ENCODE measurements around the gene PRTFDC1. TPM values are rescaled to one million over a fixed set of nuclear protein-coding genes. Genes with fewer than 3 reads are reported as not detected.
"Not testable (repeated sequence)": the region's sequence is repeated elsewhere in the genome, so short reads cannot be mapped to it uniquely, and the experiment has no call there.

The PRTFDC1 gene
- total RNA-seq, 5 donors from 2014 or later (not counting 1 experiment from before 2014, with no cell fraction given), result 0.43 to 1.5 (median 0.76) TPM

GRCh38 chr10:24840784-24841183 is 111.6 kb downstream of the PRTFDC1 start:
- Histone ChIP-seq H3K4me3 (ENCODE audit: control insufficient read depth in 1 of 2, extremely low read depth in 1 of 2, low read length in 1 of 2) (no peak overlapping the region), H3K27ac (ENCODE audit: low read length) (no peak overlapping the region), H3K27me3 (replicated peaks in 1 of 2; ENCODE audit: control insufficient read depth in 2 of 2, extremely low read depth in 1 of 2, insufficient read depth in 2 of 2, low read length in 1 of 2) (no peaks in the 10 kb centered on the region), H3K4me1 (ENCODE audit: control insufficient read depth in 1 of 2, extremely low read depth in 1 of 2, insufficient read depth in 2 of 2, low read length in 2 of 2) (no peaks in the 10 kb centered on the region), H3K36me3 (ENCODE audit: control insufficient read depth in 2 of 2, extremely low read depth in 1 of 2, insufficient read depth in 1 of 2, low read length in 1 of 2) (no peaks in the 10 kb centered on the region), H3K9me3 (no peaks in the 10 kb centered on the region)
- no peak for DNase-seq
- no peak overlapping the region for H3K4me3 Mint-ChIP-seq
- H3K27me3 Mint-ChIP-seq, result no peaks in the 10 kb centered on the region
- ChIA-PET CTCF (no interaction called here), POLR2A (interaction anchor here in 1 of 2 donors (0.6 kb wide), 1 partner anchor 7 kb away, joined by 4 read pairs; no protein-coding TSS in a partner anchor)
- H3K27ac Mint-ChIP-seq, result no peak overlapping the region
- no peaks in the 10 kb centered on the region for H3K4me1 Mint-ChIP-seq
- H3K9me3 Mint-ChIP-seq, result peaks cover 0 to 7% (median 4%) of the 10 kb centered on the region in 3 donors
- H3K36me3 Mint-ChIP-seq, result no peaks in the 10 kb centered on the region
- no peak for ATAC-seq (replicated peaks in 1 of 4)

GRCh38 chr10:24837781-24838180 is 114.6 kb downstream of the PRTFDC1 start:
- H3K4me1 ChIP-seq (ENCODE audit: control insufficient read depth in 1 of 2, extremely low read depth in 1 of 2, insufficient read depth in 2 of 2, low read length in 2 of 2); H3K27me3 Mint-ChIP-seq; H3K36me3 ChIP-seq (ENCODE audit: control insufficient read depth in 2 of 2, extremely low read depth in 1 of 2, insufficient read depth in 1 of 2, low read length in 1 of 2); H3K9me3 Mint-ChIP-seq; H3K9me3 ChIP-seq; H3K4me1 Mint-ChIP-seq; H3K4me3 Mint-ChIP-seq; POLR2A ChIA-PET; H3K27ac Mint-ChIP-seq; DNase-seq; H3K27me3 ChIP-seq (replicated peaks in 1 of 2; ENCODE audit: control insufficient read depth in 2 of 2, extremely low read depth in 1 of 2, insufficient read depth in 2 of 2, low read length in 1 of 2); H3K36me3 Mint-ChIP-seq; H3K27ac ChIP-seq (ENCODE audit: low read length); ATAC-seq (replicated peaks in 1 of 4); H3K4me3 ChIP-seq (ENCODE audit: control insufficient read depth in 1 of 2, extremely low read depth in 1 of 2, low read length in 1 of 2): not testable (repeated sequence)
- CTCF ChIA-PET, result interaction anchor here in 1 of 2 donors (0.7 kb wide), 1 partner anchor 73 kb away, joined by 3 read pairs; no protein-coding TSS in a partner anchor
- no CpG with 5 or more reads among the region's 2 CpGs for WGBS (ENCODE audit: insufficient coverage)

DNA sequence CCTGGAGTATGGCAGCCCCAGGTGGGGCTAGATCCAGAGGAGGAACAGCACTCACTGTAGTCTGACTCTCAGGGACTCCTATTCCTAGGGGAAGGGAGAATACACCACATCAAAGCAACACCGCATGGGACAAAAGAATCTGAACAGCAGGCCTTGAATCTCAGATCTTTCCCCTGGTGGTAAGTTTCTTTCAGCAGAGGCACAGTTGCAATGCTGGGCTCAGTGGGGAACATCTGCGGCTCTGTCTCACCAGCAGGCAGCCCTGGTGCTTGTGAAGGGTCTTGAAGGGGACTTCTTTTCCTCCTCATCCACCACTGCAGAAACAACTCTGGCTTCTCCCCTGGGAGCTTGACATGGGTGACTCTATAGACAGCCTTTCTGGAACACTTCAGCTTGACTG is 117.5 kb downstream of the PRTFDC1 start:
- Histone ChIP-seq H3K9me3 (no peaks in the 10 kb centered on the region), H3K27ac (ENCODE audit: low read length) (no peak overlapping the region), H3K36me3 (ENCODE audit: control insufficient read depth in 2 of 2, extremely low read depth in 1 of 2, insufficient read depth in 1 of 2, low read length in 1 of 2) (no peaks in the 10 kb centered on the region), H3K4me3 (ENCODE audit: control insufficient read depth in 1 of 2, extremely low read depth in 1 of 2, low read length in 1 of 2) (no peak overlapping the region), H3K27me3 (replicated peaks in 1 of 2; ENCODE audit: control insufficient read depth in 2 of 2, extremely low read depth in 1 of 2, insufficient read depth in 2 of 2, low read length in 1 of 2) (no peaks in the 10 kb centered on the region), H3K4me1 (ENCODE audit: control insufficient read depth in 1 of 2, extremely low read depth in 1 of 2, insufficient read depth in 2 of 2, low read length in 2 of 2) (no peaks in the 10 kb centered on the region)
- ChIA-PET CTCF (no interaction called here), POLR2A (no interaction called here)
- no peak for DNase-seq
- ATAC-seq (replicated peaks in 1 of 4), result no peak
- Mint-ChIP-seq H3K36me3 (no peaks in the 10 kb centered on the region), H3K27me3 (no peaks in the 10 kb centered on the region), H3K27ac (no peak overlapping the region), H3K9me3 (peaks cover 0 to 7% (median 4%) of the 10 kb centered on the region in 3 donors), H3K4me1 (no peaks in the 10 kb centered on the region), H3K4me3 (no peak overlapping the region)
- no CpG with 5 or more reads among the region's 2 CpGs for whole genome bisulfite sequencing (ENCODE audit: insufficient coverage)

DNA sequence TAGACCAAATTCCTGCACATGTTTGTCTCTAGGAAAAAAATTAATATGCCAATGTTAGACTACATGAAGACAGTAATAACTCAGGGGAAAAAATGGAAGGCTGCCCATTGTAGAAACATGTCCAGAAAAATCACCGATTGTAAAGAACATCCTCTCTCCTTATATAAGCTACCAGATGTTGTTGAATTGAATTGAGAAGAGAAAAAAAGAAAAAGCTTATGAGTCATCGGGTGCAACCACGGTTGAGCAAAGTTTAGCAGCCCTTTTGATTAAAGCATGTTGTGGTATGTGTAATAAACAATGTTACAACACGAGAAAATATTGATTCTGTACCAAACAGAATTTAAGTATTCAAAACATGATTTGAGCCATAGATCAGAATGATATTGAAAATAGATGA is 126.4 kb downstream of the PRTFDC1 start:
- H3K4me3 ChIP-seq (ENCODE audit: control insufficient read depth in 1 of 2, extremely low read depth in 1 of 2, low read length in 1 of 2), result no peak overlapping the region
- no peaks in the 10 kb centered on the region for H3K9me3 Mint-ChIP-seq
- no peaks in the 10 kb centered on the region for H3K36me3 Mint-ChIP-seq
- H3K27ac Mint-ChIP-seq, result peak overlapping the region; percentile 71
- ChIA-PET POLR2A (no interaction called here), CTCF (no interaction called here)
- no peaks in the 10 kb centered on the region for H3K36me3 ChIP-seq (ENCODE audit: control insufficient read depth in 2 of 2, extremely low read depth in 1 of 2, insufficient read depth in 1 of 2, low read length in 1 of 2)
- H3K4me3 Mint-ChIP-seq, result peak overlapping the region in 2 of 3 donors; percentile 29 to 73
- DNase-seq, result peak in 1 of 35 experiments; percentile 11
- no peaks in the 10 kb centered on the region for H3K9me3 ChIP-seq
- H3K27ac ChIP-seq (ENCODE audit: low read length), result no peak overlapping the region
- no peaks in the 10 kb centered on the region for H3K27me3 Mint-ChIP-seq
- no CpG with 5 or more reads among the region's 4 CpGs for WGBS (ENCODE audit: insufficient coverage)
- peaks cover 4% of the 10 kb centered on the region in 2 experiments for H3K4me1 ChIP-seq (ENCODE audit: control insufficient read depth in 1 of 2, extremely low read depth in 1 of 2, insufficient read depth in 2 of 2, low read length in 2 of 2)
- peak; percentile 35 to 82 (median 77) for ATAC-seq (replicated peaks in 1 of 4)
- no peaks in the 10 kb centered on the region for H3K27me3 ChIP-seq (replicated peaks in 1 of 2; ENCODE audit: control insufficient read depth in 2 of 2, extremely low read depth in 1 of 2, insufficient read depth in 2 of 2, low read length in 1 of 2)
- peaks cover 42 to 49% (median 45%) of the 10 kb centered on the region in 3 donors for H3K4me1 Mint-ChIP-seq

GRCh38 chr10:24825551-24825950 is 126.9 kb downstream of the PRTFDC1 start:
- no peaks in the 10 kb centered on the region for H3K27me3 ChIP-seq (replicated peaks in 1 of 2; ENCODE audit: control insufficient read depth in 2 of 2, extremely low read depth in 1 of 2, insufficient read depth in 2 of 2, low read length in 1 of 2)
- H3K27ac ChIP-seq (ENCODE audit: low read length), result no peak overlapping the region
- H3K4me3 Mint-ChIP-seq, result peak overlapping the region in 1 of 3 donors; percentile 29
- H3K4me1 ChIP-seq (ENCODE audit: control insufficient read depth in 1 of 2, extremely low read depth in 1 of 2, insufficient read depth in 2 of 2, low read length in 2 of 2), result peaks cover 4% of the 10 kb centered on the region in 2 experiments
- peak overlapping the region; percentile 71 for H3K27ac Mint-ChIP-seq
- no peaks in the 10 kb centered on the region for H3K36me3 ChIP-seq (ENCODE audit: control insufficient read depth in 2 of 2, extremely low read depth in 1 of 2, insufficient read depth in 1 of 2, low read length in 1 of 2)
- ChIA-PET CTCF (no interaction called here), POLR2A (no interaction called here)
- H3K4me1 Mint-ChIP-seq, result peaks cover 42 to 49% (median 45%) of the 10 kb centered on the region in 3 donors
- ATAC-seq (replicated peaks in 1 of 4) (peak in 3 of 4 experiments; percentile 64 to 79 (median 75)), DNase-seq (no peak)
- no peaks in the 10 kb centered on the region for H3K36me3 Mint-ChIP-seq
- H3K9me3 Mint-ChIP-seq, result no peaks in the 10 kb centered on the region
- no CpG with 5 or more reads among the region's 1 CpG for WGBS (ENCODE audit: insufficient coverage)
- no peaks in the 10 kb centered on the region for H3K9me3 ChIP-seq
- no peaks in the 10 kb centered on the region for H3K27me3 Mint-ChIP-seq
- no peak overlapping the region for H3K4me3 ChIP-seq (ENCODE audit: control insufficient read depth in 1 of 2, extremely low read depth in 1 of 2, low read length in 1 of 2)

DNA sequence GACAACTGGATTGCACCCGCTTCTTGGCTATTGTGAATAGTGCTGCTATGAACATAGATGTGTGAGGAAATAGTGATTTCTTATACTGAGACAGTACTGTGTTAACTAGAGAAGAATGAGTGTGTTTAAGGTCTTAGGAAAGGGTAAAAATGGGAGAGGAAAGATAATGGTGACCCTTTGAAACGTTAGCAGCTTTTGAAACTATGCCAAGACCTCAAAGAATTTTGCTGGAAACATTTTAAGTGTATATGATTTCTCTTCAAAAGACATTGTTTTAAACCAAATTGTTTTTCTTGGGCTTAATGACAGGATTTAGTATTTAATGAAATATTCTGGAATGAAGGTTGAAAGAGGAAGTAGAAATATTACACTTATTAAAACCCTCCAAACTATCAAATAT is 127.9 kb downstream of the PRTFDC1 start:
- 100% methylated on average over 1 of the region's 2 CpGs for WGBS (ENCODE audit: insufficient coverage)
- Mint-ChIP-seq H3K4me1 (peaks cover 42 to 58% (median 48%) of the 10 kb centered on the region in 3 donors), H3K27me3 (no peaks in the 10 kb centered on the region), H3K4me3 (no peak overlapping the region), H3K9me3 (no peaks in the 10 kb centered on the region), H3K36me3 (no peaks in the 10 kb centered on the region), H3K27ac (peak overlapping the region in 1 of 2 donors; percentile 32)
- Histone ChIP-seq H3K4me3 (ENCODE audit: control insufficient read depth in 1 of 2, extremely low read depth in 1 of 2, low read length in 1 of 2) (no peak overlapping the region), H3K4me1 (ENCODE audit: control insufficient read depth in 1 of 2, extremely low read depth in 1 of 2, insufficient read depth in 2 of 2, low read length in 2 of 2) (peaks cover 4% of the 10 kb centered on the region in 2 experiments), H3K9me3 (no peaks in the 10 kb centered on the region), H3K36me3 (ENCODE audit: control insufficient read depth in 2 of 2, extremely low read depth in 1 of 2, insufficient read depth in 1 of 2, low read length in 1 of 2) (no peaks in the 10 kb centered on the region), H3K27me3 (replicated peaks in 1 of 2; ENCODE audit: control insufficient read depth in 2 of 2, extremely low read depth in 1 of 2, insufficient read depth in 2 of 2, low read length in 1 of 2) (no peaks in the 10 kb centered on the region), H3K27ac (ENCODE audit: low read length) (no peak overlapping the region)
- DNase-seq (no peak), ATAC-seq (replicated peaks in 1 of 4) (no peak)
- ChIA-PET CTCF (no interaction called here), POLR2A (interaction anchor here in 1 of 2 donors (0.7 kb wide), 1 partner anchor 30 kb away, joined by 4 read pairs; no protein-coding TSS in a partner anchor)

DNA sequence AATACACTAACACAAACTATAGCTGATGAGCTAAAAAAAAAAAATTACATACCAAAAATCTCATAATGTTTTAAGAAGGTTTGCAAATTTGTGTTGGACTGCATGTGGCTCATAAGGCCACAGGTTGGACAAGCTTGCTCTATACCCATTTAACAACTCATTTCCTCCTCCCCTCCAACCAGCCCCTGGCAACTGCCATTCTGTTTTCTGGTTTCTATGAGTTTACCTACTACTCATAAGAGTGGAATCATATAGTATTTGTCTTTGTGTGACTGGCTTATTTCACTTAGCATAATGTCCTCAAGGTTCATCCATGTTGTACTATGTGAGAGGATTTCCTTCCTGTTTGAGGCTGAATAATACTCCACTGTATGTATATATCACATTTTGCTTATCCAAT is 128.3 kb downstream of the PRTFDC1 start:
- Histone ChIP-seq H3K27ac (ENCODE audit: low read length) (no peak overlapping the region), H3K4me1 (ENCODE audit: control insufficient read depth in 1 of 2, extremely low read depth in 1 of 2, insufficient read depth in 2 of 2, low read length in 2 of 2) (peaks cover 4% of the 10 kb centered on the region in 2 experiments), H3K4me3 (ENCODE audit: control insufficient read depth in 1 of 2, extremely low read depth in 1 of 2, low read length in 1 of 2) (no peak overlapping the region), H3K36me3 (ENCODE audit: control insufficient read depth in 2 of 2, extremely low read depth in 1 of 2, insufficient read depth in 1 of 2, low read length in 1 of 2) (no peaks in the 10 kb centered on the region), H3K9me3 (no peaks in the 10 kb centered on the region), H3K27me3 (replicated peaks in 1 of 2; ENCODE audit: control insufficient read depth in 2 of 2, extremely low read depth in 1 of 2, insufficient read depth in 2 of 2, low read length in 1 of 2) (no peaks in the 10 kb centered on the region)
- ATAC-seq (replicated peaks in 1 of 4) (no peak), DNase-seq (no peak)
- Mint-ChIP-seq H3K27me3 (no peaks in the 10 kb centered on the region), H3K4me1 (peaks cover 42 to 54% (median 48%) of the 10 kb centered on the region in 3 donors), H3K36me3 (no peaks in the 10 kb centered on the region), H3K27ac (peak overlapping the region in 1 of 2 donors; percentile 32), H3K9me3 (no peaks in the 10 kb centered on the region), H3K4me3 (no peak overlapping the region)
- ChIA-PET POLR2A (interaction anchor here in 1 of 2 donors (0.6 kb wide), 1 partner anchor 9 kb away, joined by 3 read pairs; no protein-coding TSS in a partner anchor), CTCF (no interaction called here)
